GM18526 (cell line): ENCODE measurements around the gene GGPS1.
A peak's percentile ranks its signal among the peaks of the same experiment; 100 is the strongest.

Experiments used
- POLR2A ChIP-seq: IDR thresholded peaks from 3 replicates; pipeline ENCODE4 v1.6.1; 2011; ENCODE audit not compliant: insufficient read length; ENCODE audit errors: extremely low read depth

GGPS1 gene

DNA sequence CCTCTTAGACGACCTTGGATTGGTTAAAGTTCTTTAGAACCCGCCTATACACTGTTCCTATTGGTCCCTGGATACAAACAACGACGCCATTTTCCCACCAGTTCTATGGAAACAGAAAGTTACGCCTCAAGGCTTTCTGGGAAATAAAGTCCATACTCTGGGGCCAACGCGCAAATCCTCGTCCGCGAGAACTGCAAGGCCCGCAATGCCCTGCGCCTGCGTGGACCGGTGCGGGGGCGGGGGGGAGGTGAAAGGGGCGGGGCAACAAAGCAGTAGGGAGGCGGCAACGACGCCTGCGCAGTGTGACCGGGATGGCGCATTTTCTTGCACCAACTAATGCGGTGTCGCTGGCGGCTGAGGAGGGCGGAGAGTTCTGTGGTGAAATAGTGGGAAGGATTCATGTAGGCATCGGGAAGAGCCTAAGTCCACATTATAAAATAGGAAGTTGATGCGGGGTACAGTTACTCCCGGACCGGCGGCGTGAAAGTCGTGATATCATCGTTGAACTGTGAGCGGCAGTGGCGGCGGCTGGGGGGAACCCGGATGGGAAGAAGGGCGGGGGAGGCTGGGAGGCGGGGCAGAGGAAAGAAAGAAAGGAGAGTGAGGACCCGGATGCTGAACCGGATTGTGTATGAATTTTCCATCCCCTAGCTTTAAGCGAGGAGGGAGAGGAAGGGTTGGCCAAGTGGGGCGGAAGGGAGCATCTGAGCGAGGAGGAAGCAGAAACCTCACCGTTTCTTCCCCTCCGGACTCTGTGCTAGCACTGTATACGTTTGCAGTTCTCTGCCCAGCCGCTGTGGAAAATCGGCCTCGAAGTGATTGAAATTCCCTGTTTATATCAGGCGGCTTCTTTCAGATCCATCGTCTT lies at the start of gene GGPS1:
Gene GGPS1, plus strand, starts transcription at position 300 of the 868 bp plus-strand sequence. CDS start 6,695 bp downstream, outside the sequence.
- TF ChIP-seq POLR2A = peak; percentile 79

DNA sequence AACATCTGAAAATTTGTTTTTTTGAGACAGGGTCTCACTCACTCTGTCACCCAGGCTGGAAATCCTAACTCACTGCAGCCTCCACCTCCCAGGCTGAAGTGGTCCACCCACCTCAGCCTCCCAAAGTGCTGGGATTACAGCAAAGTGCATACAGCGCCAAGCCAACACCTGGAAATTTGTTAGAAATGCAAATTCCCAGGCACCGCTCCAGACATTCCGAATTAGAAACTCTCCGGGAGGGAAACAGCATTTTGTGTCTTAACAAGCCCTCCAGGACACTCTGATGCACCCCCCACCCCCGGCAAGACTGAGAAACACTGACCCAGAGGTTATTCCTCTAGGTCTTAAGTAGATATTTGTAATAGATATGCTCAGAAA lies 49.5 kb upstream of the GGPS1 start:
- TF ChIP-seq POLR2A = no peak

DNA sequence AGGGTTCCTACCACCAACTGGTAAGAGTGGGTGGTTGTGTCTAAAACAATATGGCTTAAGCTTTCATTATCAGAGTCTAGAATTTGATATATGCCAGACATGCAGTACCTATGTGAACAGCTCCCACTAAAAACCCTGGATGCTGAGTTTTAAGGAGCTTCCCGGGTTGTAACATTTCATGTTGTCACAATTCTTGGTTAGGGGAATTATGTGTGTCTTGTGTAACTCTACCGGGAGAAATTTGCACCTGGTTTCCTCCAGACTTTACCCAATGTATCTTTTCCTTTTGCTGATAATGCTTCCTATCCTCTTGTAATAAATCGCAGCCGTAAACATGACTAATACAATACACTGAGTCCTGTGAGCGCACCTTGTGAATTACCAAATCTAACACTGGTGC lies 48.7 kb upstream of the GGPS1 start:
- no peak for TF ChIP-seq POLR2A

GRCh38 chr1:235280467-235280866 lies 47.9 kb upstream of the GGPS1 start:
- no peak for TF ChIP-seq POLR2A

DNA sequence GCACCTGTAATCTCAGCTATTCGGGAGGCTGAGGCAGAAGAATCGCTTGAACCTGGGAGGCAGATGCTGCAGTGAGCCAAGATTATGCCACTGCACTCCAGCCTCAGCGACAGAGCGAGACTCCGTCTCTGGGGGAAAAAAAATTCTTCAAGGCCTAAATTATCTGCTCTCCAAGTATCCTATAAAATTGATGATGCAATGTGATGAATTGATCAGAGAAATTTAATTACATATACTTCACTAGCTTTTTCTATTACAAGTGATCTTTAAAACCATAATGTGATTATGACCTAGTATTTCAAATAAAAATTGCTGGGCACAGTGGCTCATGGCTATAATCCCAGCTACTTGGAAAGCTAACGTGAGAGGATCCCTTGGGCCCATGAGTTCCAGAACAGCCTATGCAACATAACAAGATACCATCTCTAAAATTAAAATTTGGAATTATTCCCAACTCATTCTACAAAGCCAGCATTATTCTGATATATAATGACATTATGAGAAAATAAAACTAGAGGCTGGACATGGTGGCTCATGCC lies 44.1 kb upstream of the GGPS1 start:
- TF ChIP-seq POLR2A = no peak

- TF ChIP-seq POLR2A = no peak
These were observed 41.7 kb upstream of the GGPS1 start for GRCh38 chr1:235286667-235287066.

DNA sequence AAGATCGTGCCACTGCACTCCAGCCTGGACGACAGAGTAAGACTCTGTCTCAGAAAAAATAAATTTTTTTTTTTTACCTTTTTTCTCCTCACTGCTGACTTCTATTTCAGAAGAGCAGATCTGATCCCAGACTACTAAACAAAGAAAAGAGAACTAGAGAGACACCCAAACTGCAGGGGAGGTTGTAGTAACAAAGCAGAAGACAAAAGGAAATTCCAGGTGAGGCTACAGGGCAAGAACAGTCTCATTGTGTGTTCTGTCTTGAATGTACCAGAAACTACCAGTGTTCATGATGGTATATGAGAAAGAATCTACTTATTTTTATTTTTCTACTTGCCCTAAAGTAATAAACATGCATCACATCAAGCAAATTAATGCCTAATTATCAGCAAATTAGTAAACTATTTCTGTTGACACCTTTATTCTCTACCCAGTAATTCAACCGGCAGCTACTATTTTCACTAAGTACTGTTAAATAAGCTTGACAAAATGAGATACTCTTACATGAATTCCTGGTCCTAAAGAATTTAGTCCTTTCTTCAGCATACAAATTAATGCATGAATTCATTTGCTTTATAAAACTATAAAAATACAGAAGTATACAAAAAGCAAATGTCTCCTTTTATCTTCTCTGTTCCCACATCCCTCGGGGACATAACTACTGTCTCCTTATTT lies 41.0 kb upstream of the GGPS1 start:
- TF ChIP-seq POLR2A = no peak

DNA sequence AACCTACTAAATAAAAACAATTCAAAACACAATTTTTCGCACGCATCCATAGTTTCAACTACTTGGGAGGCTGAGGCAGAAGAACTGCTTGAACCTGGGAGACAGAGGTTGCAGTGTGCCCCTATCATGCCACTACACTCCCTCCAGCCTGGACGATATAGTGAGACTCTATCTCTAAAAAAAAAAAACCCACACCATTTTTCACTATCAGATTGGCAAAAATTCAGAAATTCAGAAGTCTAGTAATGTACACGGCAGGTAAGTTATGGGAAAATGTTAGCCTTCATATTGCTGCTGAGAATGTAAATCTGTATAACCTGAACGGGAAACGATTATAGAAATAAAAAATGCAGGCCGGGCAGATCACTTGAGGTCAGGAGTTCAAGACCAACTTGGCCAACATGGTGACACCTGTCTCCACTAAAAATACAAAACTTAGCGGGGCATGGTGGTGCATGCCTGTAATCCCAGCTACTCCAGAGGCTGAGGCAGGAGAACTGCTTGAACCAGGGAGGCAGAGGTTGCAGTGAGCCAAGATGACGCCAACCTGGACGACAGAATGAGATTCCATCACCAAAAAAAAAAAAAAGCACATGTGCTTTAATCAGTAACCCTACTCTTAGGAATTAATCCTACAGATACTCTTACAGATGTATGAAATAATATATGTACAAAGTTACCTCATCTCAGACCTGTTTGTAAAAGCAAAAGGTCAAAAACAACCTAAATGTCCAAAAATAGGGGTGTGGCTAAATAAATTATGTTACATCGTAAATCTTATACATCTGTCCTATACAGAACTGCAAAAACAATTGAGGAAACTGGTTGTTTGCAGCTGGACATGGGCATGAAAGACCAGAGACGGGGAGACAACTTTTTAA lies 38.3 kb upstream of the GGPS1 start:
- TF ChIP-seq POLR2A = no peak

DNA sequence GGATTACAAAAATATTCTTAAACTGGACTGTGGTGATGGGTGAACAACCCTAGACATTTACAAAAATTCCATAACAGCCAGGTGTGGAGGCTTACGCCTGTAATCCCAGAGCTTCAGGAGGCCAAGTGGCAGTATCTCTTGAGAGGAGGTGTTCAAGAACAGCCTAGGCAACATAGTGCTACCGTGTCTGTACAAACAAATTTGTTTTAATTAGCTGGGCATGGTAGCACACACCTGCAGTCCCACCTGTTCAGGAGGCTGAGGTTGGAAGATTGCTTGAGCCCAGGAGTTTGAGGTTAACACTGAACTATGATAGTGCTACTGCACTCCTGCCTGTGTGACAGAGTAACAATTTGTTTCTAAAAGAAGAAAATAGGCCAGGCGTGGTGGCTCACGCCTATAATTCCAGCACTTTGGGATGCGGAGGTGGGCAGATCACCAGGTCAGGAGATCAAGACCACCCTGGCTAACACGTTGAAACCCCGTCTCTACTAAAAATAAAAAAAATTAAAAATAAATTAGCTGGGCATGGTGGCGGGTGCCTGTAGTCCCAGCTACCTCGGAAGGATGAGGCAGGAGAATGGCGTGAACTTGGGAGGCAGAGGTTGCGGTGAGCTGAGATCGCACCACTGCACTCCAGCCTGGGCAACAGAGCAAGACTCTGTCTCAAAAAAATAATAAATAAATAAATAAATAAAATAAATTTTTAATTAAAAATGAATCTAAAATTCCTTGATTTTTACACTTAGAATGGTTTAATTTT lies 37.4 kb upstream of the GGPS1 start:
- no peak for TF ChIP-seq POLR2A

- no peak for TF ChIP-seq POLR2A
These were observed 36.7 kb upstream of the GGPS1 start for GRCh38 chr1:235291599-235292091.

DNA sequence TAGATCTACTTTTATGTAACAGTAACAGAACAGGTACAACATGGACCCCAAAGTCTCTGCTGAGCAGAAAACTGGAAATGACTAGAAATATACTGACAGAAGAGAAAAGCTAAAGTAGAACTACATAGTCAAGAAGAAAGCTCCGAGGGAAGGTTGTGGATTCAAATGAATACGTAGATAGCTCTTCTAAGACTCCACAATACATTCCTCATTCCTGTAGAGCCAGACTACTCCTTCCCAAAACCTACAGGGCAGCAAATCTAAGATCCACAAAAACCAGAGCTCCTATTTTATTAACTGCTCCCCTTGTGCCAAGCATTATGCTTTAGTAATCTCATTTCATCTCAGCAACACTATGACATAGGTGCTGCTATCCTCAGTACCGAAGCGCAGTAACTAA lies 35.6 kb upstream of the GGPS1 start:
- no peak for TF ChIP-seq POLR2A

DNA sequence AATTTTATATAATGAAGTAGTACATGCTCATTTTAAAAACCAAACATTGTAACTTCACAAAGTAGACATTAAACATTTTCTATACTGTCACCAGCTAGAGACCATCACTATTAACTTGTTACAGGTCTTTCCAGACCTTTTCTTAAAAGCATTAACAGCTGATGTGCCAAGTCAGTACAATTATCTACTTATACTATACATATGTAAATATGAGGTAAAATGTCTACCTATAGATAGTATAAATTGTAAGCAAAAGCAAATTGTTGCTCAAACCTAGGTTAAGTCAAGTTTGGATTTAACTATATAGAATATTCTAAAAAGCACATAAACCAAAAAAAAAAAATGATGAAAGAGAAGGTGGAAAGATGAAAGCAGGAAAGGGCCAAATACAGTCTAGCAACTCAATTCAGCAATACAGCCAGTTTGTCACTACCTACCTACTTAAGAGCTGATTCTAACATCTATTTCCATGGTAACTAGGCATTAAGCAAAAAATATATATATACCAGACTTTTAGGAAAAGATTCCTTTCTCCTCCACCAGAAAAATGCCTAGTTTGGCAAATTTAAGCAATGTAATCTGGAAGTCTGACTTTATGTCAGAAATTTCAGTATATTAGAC lies 34.9 kb upstream of the GGPS1 start:
- TF ChIP-seq POLR2A = no peak

- TF ChIP-seq POLR2A = no peak
These were observed 32.4 kb upstream of the GGPS1 start for GRCh38 chr1:235295902-235296350.

- no peak for TF ChIP-seq POLR2A
These were observed 31.6 kb upstream of the GGPS1 start for GRCh38 chr1:235296729-235297128.
